ENCODE measurements around the gene AKT1S1.

DNA sequence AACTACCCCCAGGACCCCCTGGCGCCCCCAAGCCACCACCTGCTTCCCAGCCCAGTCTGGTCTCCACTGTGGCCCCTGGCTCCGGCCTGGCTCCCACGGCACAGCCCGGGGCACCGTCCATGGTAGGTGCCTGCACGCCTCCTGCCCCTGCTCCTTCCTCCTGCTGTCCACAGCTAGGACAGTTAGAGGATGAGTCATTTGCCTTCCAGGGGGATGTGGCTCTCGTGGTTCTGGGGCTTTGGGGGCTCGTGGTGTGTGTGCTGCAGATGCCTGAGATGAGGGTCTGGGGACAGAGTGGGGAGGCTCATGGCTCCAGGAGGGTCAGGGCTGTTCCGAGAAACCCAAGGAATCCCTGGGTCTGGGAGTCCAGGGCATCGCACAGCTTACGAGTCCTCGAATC lies 46.4 kb downstream of the AKT1S1 start:
- TF ChIP-seq, protein P1, sequence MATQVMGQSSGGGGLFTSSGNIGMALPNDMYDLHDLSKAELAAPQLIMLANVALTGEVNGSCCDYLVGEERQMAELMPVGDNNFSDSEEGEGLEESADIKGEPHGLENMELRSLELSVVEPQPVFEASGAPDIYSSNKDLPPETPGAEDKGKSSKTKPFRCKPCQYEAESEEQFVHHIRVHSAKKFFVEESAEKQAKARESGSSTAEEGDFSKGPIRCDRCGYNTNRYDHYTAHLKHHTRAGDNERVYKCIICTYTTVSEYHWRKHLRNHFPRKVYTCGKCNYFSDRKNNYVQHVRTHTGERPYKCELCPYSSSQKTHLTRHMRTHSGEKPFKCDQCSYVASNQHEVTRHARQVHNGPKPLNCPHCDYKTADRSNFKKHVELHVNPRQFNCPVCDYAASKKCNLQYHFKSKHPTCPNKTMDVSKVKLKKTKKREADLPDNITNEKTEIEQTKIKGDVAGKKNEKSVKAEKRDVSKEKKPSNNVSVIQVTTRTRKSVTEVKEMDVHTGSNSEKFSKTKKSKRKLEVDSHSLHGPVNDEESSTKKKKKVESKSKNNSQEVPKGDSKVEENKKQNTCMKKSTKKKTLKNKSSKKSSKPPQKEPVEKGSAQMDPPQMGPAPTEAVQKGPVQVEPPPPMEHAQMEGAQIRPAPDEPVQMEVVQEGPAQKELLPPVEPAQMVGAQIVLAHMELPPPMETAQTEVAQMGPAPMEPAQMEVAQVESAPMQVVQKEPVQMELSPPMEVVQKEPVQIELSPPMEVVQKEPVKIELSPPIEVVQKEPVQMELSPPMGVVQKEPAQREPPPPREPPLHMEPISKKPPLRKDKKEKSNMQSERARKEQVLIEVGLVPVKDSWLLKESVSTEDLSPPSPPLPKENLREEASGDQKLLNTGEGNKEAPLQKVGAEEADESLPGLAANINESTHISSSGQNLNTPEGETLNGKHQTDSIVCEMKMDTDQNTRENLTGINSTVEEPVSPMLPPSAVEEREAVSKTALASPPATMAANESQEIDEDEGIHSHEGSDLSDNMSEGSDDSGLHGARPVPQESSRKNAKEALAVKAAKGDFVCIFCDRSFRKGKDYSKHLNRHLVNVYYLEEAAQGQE (tag by site-specific recombination; IDR thresholded peaks at IDR 0.05): no peak
- TF ChIP-seq, protein P2, sequence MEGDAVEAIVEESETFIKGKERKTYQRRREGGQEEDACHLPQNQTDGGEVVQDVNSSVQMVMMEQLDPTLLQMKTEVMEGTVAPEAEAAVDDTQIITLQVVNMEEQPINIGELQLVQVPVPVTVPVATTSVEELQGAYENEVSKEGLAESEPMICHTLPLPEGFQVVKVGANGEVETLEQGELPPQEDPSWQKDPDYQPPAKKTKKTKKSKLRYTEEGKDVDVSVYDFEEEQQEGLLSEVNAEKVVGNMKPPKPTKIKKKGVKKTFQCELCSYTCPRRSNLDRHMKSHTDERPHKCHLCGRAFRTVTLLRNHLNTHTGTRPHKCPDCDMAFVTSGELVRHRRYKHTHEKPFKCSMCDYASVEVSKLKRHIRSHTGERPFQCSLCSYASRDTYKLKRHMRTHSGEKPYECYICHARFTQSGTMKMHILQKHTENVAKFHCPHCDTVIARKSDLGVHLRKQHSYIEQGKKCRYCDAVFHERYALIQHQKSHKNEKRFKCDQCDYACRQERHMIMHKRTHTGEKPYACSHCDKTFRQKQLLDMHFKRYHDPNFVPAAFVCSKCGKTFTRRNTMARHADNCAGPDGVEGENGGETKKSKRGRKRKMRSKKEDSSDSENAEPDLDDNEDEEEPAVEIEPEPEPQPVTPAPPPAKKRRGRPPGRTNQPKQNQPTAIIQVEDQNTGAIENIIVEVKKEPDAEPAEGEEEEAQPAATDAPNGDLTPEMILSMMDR (tag by site-specific recombination; IDR thresholded peaks at IDR 0.05): no peak
- no peak for TF ChIP-seq ZNF223 (tag by site-specific recombination; IDR thresholded peaks at IDR 0.05)
- TF ChIP-seq ZNF791 (tag by site-specific recombination; IDR thresholded peaks at IDR 0.05): no peak
- no peak for TF ChIP-seq SCRT2 (tag by site-specific recombination; IDR thresholded peaks at IDR 0.05)
- TF ChIP-seq TRIM28 (IDR thresholded peaks at IDR 0.05; ENCODE audit: borderline replicate concordance, low read length): no peak
- TF ChIP-seq ZBTB8A (tag by site-specific recombination; IDR thresholded peaks at IDR 0.05): no peak
- TF ChIP-seq ZNF473 (tag by site-specific recombination; IDR thresholded peaks at IDR 0.05): no peak
- no peak for TF ChIP-seq YY1 (tag by site-specific recombination; IDR thresholded peaks at IDR 0.05)
- TF ChIP-seq, protein P3, sequence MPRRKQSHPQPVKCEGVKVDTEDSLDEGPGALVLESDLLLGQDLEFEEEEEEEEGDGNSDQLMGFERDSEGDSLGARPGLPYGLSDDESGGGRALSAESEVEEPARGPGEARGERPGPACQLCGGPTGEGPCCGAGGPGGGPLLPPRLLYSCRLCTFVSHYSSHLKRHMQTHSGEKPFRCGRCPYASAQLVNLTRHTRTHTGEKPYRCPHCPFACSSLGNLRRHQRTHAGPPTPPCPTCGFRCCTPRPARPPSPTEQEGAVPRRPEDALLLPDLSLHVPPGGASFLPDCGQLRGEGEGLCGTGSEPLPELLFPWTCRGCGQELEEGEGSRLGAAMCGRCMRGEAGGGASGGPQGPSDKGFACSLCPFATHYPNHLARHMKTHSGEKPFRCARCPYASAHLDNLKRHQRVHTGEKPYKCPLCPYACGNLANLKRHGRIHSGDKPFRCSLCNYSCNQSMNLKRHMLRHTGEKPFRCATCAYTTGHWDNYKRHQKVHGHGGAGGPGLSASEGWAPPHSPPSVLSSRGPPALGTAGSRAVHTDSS (tag by site-specific recombination; IDR thresholded peaks at IDR 0.05): no peak
- no peak for TF ChIP-seq ZNF23 (tag by site-specific recombination; IDR thresholded peaks at IDR 0.05; ENCODE audit: borderline replicate concordance)
- no peak for TF ChIP-seq GFI1B (tag by site-specific recombination; IDR thresholded peaks at IDR 0.05)
